Measurements from ENCODE around the gene LRRC4B. TPM values are rescaled to one million over a fixed set of nuclear protein-coding genes. Genes with fewer than 3 reads are reported as not detected.

Gene LRRC4B
- total and polyA plus RNA-seq, 2 donors from 2014 or later: 1.2 to 2.6 TPM

DNA sequence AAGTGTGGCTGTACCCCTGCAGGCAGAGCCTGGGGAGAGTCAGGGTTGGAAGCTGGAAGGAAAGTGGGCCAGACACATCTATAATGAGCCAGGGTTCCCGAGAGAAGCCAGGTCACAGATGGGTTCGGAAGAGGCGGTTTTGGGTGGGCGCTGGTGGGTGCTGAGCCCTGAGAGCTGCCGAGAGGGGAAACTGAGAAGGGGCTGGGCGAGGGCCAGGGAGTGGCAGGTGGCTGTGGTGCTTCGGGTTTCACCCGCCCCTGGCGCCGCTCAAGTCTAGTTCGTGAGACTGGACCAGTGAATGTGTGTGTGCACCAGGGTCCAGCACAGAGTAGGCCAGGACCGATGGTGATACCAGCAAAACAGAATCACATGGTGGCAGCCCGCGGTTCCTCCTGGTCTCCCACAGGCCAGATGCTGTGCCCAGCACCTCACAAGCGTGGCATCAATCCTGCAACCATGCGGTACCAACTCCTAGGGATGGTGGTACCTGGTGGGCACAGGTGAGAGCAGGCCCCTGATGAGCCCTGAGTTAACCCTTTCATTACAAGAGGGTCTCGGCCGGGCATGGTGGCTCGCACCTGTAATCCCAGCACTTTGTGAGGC lies 1.8 kb upstream of the LRRC4B start:
- FAIRE-seq (no peak), DNase-seq (no peak)
- Histone ChIP-seq H3K4me1 (ENCODE audit: control insufficient read depth in 2 of 3, insufficient read depth in 2 of 3, low read depth in 1 of 3, low read length in 3 of 3) (no peaks in the 10 kb centered on the region), H3K4me3 (ENCODE audit: low read length in 3 of 3) (no peak overlapping the region), H3K27me3 (ENCODE audit: control insufficient read depth, insufficient read depth, low read length) (no peaks in the 10 kb centered on the region), H3K27ac (ENCODE audit: low read depth in 2 of 2, low read length in 2 of 2) (no peak overlapping the region), H3K9ac (ENCODE audit: low read length in 3 of 3) (no peak overlapping the region), H3K9me3 (ENCODE audit: control insufficient read depth in 2 of 3, insufficient read depth in 1 of 3, low read length in 3 of 3) (no peaks in the 10 kb centered on the region), H3K36me3 (ENCODE audit: control insufficient read depth in 2 of 3, insufficient read depth in 3 of 3, low read length in 3 of 3) (no peaks in the 10 kb centered on the region)
- intact Hi-C loops (cut with DNase I): no loop called here
- TF ChIP-seq, protein P1, sequence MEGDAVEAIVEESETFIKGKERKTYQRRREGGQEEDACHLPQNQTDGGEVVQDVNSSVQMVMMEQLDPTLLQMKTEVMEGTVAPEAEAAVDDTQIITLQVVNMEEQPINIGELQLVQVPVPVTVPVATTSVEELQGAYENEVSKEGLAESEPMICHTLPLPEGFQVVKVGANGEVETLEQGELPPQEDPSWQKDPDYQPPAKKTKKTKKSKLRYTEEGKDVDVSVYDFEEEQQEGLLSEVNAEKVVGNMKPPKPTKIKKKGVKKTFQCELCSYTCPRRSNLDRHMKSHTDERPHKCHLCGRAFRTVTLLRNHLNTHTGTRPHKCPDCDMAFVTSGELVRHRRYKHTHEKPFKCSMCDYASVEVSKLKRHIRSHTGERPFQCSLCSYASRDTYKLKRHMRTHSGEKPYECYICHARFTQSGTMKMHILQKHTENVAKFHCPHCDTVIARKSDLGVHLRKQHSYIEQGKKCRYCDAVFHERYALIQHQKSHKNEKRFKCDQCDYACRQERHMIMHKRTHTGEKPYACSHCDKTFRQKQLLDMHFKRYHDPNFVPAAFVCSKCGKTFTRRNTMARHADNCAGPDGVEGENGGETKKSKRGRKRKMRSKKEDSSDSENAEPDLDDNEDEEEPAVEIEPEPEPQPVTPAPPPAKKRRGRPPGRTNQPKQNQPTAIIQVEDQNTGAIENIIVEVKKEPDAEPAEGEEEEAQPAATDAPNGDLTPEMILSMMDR (IDR thresholded peaks at IDR 0.05; ENCODE audit: borderline replicate concordance, extremely low read depth, insufficient read depth): no peak

DNA sequence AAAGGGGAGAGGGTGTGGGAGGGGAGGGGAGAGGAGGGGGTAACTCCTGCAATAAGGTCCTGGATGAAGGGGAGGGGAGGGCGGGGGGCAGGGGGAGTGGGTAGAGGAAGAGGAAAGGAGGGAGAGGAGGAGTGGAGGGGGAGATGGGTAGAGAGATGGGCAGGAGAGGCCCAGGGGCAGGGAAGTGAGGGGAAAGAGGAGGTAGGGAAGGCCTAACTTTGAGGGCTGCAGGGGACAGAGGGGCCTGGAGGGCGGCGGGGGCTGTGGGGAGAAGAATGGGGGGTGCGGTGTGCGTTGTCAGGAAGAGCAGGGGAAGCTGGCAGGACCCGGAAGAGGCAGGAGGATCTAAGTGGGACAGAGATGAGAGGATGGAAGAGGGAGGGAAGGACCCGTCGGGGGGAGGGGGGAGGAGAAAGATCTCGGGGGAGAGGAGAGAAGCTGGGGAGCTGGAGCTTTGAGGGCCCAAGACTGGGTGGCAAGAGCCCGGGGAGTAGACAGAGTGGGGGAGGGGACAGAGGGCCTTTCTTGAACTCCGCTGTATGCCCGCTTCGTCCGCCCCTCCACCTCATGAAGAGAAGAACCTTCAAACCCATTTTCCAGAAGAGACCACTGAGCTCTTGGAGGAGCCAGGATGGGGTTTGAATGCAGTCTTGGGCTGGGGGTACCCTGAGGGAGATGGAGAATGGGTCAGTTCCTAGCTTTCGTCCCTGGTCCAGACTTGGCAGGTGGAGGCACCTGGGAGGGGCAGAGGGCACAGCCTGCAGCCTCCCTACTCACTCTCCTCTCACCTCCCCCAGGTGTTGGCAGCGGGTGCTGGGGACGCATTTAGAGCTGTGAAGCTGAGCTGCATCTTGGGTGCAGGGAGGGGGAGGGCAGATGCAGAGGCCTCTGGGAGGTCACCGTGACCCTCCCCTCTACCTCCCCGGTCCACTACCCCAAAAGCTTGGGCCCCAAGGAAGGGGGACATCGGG lies 778 bp upstream of the LRRC4B start:
- Histone ChIP-seq H3K27ac (ENCODE audit: low read depth in 2 of 2, low read length in 2 of 2) (no peak overlapping the region), H3K9me3 (ENCODE audit: control insufficient read depth in 2 of 3, insufficient read depth in 1 of 3, low read length in 3 of 3) (no peaks in the 10 kb centered on the region), H3K4me1 (ENCODE audit: control insufficient read depth in 2 of 3, insufficient read depth in 2 of 3, low read depth in 1 of 3, low read length in 3 of 3) (no peaks in the 10 kb centered on the region), H3K4me3 (ENCODE audit: low read length in 3 of 3) (no peak overlapping the region), H3K27me3 (ENCODE audit: control insufficient read depth, insufficient read depth, low read length) (no peaks in the 10 kb centered on the region), H3K36me3 (ENCODE audit: control insufficient read depth in 2 of 3, insufficient read depth in 3 of 3, low read length in 3 of 3) (no peaks in the 10 kb centered on the region), H3K9ac (ENCODE audit: low read length in 3 of 3) (no peak overlapping the region)
- intact Hi-C loops (cut with DNase I): no loop called here
- TF ChIP-seq, protein P1 (IDR thresholded peaks at IDR 0.05; ENCODE audit: borderline replicate concordance, extremely low read depth, insufficient read depth): no peak
- FAIRE-seq (no peak), DNase-seq (peak in 2 of 5 donors; percentile 32 to 73)

DNA sequence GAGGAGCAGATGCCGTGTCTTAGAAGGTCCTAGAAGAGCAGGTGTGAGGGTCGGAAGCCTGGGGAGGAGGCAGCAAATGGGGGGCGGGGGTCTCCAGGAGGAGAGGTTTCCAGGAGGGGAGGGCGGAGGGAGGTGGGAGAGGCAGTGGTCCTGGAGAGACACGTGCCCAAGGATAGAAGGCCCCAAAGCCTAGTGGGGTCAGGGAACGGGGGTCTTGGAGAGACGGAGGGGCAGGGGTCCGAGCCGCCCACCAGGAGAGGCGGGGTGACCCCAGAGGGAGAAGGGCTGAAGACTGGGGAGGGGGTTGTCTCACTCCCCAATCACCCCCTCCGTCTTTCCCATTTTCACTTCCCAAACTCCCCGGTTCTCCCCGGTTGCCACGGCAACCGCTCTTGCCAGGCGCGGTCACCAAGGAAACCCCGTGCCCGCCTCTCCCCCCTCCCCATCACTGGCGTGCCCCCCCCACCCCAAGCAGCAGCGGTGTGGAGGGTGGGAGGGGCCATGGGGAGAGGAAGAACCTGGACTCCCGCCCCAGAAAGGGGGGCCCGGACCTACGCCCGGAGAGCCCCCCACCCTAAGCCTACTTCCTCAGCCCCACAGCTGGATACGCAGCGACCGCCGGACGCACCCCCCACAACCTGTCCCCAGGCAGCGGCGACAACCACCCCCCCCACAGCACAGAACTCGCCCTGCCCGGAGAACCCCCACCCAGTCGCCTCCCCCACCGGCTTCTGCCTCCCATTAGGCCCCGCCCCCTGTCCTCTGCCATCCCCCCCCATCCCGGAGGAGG lies 988 bp downstream of the LRRC4B start:
- TF ChIP-seq, protein P1 (IDR thresholded peaks at IDR 0.05; ENCODE audit: borderline replicate concordance, extremely low read depth, insufficient read depth): no peak
- Histone ChIP-seq H3K36me3 (ENCODE audit: control insufficient read depth in 2 of 3, insufficient read depth in 3 of 3, low read length in 3 of 3) (no peaks in the 10 kb centered on the region), H3K27ac (ENCODE audit: low read depth in 2 of 2, low read length in 2 of 2) (no peak overlapping the region), H3K9ac (ENCODE audit: low read length in 3 of 3) (no peak overlapping the region), H3K27me3 (ENCODE audit: control insufficient read depth, insufficient read depth, low read length) (no peaks in the 10 kb centered on the region), H3K9me3 (ENCODE audit: control insufficient read depth in 2 of 3, insufficient read depth in 1 of 3, low read length in 3 of 3) (no peaks in the 10 kb centered on the region), H3K4me1 (ENCODE audit: control insufficient read depth in 2 of 3, insufficient read depth in 2 of 3, low read depth in 1 of 3, low read length in 3 of 3) (no peaks in the 10 kb centered on the region), H3K4me3 (ENCODE audit: low read length in 3 of 3) (no peak overlapping the region)
- DNase-seq (peak in 4 of 5 donors; percentile 43 to 85 (median 57)), FAIRE-seq (no peak)
- intact Hi-C loops (cut with DNase I): no loop called here
